ENCODE measurements around the gene GGT1.
A peak's percentile ranks its signal among the peaks of the same experiment; 100 is the strongest.
"Not testable (repeated sequence)": the region's sequence is repeated elsewhere in the genome, so short reads cannot be mapped to it uniquely, and the experiment has no call there.

GGT1 gene

DNA sequence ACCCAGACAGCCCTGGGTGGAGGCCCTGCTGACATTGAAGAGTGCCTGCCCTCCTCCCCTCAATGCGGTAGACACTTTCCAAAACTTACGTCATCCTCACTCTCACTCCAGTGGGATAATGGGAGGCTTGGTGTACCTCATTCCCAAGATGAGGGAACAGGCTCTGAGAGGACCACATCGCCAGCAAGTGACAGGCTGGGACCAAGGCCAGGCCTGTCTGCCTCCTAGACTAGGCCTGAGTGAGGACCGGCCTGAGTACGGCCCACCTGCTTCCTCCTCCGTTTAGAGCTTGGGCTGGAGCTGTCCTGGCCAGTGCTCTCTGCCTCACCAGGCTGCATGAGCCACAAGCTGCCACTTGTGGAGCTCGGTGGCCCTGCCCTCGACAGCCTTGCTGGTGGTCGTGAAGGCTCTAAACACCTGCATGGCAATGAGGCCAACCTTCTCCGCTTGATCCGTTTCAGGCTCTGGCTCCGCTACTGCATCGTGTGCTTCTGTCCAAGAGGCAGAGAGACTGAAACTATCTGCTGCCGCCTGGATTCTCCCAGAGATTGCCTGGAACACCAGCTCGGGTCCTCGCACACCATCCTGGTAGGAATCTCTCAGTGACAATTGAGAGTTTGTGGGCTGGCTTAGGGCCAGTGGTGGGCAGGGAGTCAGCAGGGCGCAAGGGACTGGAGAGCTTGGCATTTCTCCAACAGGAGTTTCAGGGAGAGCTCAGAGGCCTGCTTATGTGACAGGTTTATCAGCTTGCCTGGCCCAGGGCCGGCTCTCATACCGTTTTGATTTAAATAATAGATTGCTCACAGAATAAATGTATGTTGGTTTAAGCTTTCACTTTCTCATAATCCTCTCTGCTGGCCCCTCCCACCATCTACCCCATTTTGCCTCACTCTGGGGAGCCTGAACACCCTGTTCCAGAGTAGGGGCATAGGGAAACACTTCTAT is 19.5 kb upstream of the GGT1 start:
- no peak for DNase-seq (ENCODE audit: extremely low spot score, insufficient read length, low read depth)
- no peak for FAIRE-seq

DNA sequence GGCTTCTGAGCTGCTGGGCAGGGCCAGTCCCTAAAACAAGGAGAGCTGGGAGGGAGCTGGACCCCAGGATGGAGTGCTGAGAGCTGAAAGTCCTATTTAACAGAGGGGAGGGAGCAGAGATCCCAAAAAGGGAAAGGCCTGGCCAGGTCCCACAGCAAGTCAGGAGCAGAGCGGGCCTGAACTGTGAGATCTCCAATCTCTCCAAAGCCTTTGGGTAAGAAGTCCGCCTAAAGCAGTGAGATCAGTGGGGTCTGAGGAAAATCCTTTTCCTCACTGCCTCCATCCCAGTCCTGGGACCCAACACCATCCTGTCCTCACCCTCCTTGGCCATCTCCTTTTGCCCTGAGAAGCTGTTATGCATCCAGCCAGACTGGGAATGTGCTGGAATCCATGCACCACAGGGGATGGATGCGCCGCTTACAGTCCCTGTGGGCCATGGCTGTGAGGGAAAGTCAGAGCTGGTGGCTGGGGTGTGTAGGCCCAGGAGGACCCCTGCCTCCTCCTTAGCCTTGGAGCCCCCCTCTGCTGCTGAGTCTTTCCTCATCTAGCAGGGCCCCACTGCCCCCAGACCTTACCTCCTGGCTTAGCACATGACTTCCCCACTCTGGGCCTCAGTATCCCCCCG is 18.7 kb upstream of the GGT1 start:
- FAIRE-seq = no peak
- DNase-seq (ENCODE audit: extremely low spot score, insufficient read length, low read depth) = no peak

DNA sequence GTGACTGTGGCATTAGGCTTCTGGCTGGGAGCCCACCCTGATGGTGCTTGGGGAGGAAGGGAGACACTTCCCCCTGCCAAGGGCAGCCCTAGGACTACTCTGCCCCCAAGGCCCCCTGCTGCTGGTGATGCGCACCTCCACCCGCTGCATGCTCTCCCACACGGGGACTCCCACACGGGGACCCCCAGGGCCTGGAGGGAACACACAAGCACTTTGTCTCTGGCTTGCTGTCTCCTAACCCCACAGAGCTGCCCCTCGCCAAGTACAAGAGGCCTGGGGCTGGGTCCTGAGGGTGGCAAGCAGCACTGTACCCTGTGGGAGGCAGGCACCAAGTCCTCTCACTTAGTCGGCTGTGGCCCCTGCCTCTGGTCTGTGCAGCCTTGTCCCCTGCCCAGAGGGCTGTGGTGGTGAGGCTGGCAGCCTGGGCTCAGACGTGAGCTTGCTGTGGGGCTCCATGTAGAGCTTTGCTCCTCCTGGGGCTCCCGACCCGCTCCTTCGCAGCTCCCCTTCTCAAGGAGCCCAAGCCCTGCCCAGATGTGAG is 18.1 kb upstream of the GGT1 start:
- FAIRE-seq (no peak), DNase-seq (ENCODE audit: extremely low spot score, insufficient read length, low read depth) (no peak)

DNA sequence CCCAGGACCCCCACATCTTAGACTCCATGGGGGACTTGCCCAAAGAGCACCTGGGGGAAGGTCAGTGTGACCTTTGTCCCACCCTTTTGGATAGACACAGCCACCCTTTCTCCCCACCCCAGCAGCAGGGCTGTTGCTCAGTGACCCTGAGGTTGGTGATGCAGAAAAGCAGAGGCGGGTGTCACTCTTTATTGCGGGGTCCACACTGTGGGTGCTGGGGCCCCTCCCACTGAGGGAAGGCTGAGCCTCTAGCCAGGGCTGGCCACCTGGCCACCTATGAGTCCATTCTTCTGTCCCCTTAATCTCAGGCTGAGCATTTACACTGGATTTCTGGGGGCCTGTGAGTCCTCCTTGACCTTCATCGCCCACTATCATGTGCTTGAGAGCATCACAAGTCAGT is 17.5 kb upstream of the GGT1 start:
- FAIRE-seq (no peak), DNase-seq (ENCODE audit: extremely low spot score, insufficient read length, low read depth) (no peak)

DNA sequence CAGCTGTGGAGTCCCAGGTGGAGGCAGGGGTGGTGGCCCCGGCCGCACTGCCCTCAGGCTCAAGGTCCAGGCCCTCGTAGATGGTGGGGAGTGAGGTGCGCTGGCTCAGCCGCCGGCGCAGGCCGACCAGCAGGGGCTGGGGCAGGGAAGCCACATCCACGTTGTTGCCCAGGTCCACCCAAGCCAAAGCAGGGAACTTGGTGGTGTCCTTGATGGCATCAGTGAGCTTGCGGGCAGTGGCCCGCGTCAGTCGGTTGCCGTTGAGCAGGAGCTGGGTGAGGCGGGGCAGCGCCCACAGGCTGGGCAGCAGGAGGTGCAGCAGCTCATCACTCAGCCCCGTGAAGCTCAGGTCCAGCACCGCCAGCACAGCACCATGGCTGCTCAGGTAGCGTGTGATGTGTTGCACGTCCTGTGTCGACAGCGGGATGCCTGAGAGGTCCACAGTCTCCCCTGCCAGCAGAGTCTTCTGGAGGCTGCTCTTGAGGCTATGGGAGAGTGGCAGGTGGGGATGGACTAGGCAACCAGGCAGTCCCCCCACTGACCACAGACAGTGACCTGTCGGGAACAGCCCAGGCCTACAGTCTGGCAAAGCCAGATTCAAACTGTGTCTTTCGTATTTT is 17.0 kb upstream of the GGT1 start:
- no peak for FAIRE-seq
- no peak for DNase-seq (ENCODE audit: extremely low spot score, insufficient read length, low read depth)

DNA sequence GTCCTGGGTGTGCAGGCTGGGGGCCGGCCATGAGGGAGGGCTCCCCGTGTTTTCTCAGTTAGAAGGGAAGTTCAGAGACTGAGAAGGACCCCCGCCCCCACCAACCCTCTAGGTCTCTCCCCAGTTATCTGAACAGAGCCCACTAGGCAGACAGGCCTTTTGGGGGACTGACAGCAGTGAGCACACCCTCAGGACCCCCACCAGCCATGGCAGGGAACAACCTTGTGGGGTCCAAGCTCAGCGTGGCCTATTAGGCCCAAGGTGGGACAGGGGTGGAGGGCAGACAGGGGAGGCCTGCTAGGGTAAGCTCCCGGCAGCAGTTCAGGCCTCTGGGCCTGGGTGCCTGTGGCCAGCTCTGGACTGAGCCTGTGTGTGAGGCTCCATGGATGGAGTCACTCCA is 15.7 kb upstream of the GGT1 start:
- FAIRE-seq = no peak
- no peak for DNase-seq (ENCODE audit: extremely low spot score, insufficient read length, low read depth)

DNA sequence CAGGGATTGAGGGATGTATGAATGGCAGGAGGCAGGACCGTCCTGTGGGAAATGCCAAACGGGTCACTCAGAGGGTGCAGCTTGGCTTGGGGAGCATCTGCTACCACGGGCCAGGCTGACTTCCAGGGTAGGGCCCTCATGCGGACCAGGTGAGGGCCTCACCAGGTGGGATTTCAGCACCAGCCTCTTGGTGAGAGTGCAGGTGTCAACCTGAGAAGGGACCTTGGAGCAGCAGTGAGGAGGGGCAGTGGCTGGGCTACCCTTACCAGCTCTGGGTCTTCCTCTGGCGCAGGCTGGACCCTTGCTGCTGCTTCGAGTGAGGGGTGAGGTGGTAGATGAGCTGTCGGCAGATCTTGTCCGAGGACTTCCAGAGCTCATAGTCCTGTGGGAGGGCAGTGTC is 15.0 kb upstream of the GGT1 start:
- DNase-seq (ENCODE audit: extremely low spot score, insufficient read length, low read depth) = no peak
- FAIRE-seq = no peak

DNA sequence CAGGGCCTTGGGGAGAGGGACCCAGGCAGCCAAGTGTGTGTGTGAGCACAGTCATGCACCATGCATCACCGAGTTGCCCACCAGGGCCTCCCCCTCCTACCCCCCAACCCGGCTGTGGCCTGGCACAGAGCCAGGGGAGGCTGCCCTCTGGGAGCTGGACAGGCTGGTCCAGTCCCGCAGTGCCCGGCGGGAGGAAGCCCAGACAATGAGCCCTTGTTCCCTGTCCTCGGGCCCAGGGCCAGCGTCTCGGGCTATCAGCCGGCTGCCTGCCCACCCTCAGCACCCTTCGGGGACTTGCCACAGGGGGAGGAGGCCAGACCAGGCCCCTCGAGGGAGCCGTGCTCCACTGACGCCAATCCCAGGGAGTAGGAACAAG is 14.6 kb upstream of the GGT1 start:
- no peak for FAIRE-seq
- DNase-seq (ENCODE audit: extremely low spot score, insufficient read length, low read depth) = no peak

DNA sequence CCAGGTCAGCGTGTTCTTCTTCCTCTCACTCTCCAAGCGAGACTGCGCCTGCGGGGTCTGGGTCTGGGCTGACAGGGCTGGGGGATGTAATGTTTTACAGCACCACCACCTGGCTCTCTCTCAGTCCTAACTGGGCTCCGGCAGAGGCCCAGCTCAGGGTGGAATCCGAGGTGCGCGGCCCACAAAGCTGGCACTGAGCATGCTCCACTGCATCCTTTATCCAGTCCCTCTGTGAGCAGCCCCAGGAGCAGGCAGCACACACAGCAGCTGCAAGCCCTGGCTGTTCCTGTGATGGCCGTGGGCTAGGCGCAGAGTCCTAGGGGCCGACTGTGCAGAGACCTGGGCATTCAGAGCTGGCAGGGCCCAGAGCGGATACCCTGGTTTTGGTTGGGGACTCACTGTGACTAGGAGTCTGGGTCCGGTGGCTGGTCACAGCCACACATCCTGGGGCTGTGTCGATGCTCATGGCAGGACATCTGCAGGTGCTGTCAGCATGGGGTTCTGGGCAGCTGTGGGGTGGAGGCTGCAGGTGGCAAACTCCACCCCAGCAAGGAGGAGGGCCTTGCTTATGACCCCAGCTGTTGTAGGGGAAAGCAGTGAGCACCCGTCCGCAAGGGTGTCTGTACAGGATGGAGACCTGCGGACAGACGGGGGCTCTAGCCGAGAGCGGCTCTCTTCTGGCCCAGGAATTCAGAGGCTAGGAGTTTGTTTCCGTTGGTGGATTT is 14.1 kb upstream of the GGT1 start:
- DNase-seq (ENCODE audit: extremely low spot score, insufficient read length, low read depth) (no peak), FAIRE-seq (no peak)

DNA sequence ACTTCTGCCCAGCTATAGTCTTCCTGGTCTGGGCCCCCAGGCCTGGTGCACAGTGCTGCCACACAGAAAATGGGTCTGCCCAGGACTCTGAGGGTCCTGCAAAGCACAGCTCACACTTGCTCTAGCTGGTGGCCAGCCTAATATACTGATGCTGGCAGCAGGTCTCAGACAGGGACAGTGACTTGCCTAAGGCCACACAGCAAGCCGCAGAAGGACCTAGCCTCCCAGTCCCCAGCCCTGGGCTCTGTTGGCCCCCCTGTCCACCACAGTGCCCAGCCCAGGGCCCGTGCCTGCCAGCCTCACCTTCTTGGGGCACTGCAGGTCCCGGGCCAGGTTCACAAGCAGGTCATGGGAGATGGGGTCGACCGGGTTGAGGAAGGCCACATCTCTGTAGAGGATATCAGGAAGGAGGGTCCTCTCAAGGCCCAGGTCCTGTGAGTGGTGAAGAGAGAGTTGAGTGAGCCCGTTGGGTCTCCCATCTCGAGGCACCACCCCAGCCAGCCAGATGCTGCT is 13.4 kb upstream of the GGT1 start:
- FAIRE-seq (no peak), DNase-seq (ENCODE audit: extremely low spot score, insufficient read length, low read depth) (no peak)

DNA sequence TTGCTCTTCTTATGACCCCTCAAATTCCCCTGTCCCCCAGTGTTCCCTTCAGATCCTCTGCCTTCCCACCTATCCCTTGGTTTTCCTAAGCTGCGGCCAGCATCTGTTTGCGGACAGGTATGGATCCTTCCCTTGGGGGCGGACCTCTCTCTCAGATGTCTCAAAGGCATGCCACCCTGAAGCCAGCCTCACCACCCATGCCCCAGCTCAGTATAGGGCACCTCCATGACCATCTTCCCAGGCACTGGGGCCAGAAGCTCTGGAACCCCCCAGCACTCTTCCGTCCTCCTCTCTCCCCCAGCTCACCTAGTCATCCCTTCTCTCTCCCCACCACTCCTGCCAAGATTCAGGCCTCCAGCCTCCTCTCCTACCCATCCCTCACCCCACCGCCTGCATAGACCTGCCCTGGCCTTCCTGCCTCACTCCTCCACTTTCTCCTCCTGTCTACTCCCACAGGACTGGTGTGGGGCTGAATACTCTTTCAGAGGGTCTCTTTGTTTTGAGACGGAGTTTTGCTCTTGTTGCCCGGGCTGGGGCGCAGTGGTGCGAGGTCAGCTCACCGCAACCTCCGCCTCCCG is 12.3 kb upstream of the GGT1 start:
- DNase-seq (ENCODE audit: extremely low spot score, insufficient read length, low read depth) = no peak
- FAIRE-seq = no peak

DNA sequence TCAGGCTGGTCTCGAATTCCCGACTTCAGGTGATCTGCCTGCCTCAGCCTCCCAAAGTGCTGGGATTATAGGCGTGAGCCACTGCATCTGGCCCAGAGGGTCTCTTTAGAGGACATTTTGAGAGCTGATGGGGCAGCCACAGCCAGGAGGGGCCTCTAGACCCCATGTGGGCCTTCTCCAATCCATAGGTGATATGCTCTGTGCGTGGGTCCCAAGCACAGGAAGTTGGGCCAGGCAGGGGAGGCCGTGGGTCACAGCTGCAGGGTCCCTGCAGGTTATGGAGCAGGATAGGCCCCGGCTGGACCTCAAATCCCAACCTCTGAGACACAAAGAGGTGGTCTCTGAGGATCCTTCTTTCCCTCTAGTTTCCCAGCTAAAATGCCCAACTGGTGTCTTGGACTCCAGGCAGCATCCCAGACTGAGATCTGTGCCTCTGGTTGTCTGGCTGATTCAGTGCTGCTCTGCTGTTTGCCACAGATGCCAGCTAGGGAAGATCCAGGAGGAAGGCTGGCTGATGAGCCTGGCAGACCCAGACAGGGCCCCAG is 11.6 kb upstream of the GGT1 start:
- DNase-seq (ENCODE audit: extremely low spot score, insufficient read length, low read depth) (no peak), FAIRE-seq (no peak)

DNA sequence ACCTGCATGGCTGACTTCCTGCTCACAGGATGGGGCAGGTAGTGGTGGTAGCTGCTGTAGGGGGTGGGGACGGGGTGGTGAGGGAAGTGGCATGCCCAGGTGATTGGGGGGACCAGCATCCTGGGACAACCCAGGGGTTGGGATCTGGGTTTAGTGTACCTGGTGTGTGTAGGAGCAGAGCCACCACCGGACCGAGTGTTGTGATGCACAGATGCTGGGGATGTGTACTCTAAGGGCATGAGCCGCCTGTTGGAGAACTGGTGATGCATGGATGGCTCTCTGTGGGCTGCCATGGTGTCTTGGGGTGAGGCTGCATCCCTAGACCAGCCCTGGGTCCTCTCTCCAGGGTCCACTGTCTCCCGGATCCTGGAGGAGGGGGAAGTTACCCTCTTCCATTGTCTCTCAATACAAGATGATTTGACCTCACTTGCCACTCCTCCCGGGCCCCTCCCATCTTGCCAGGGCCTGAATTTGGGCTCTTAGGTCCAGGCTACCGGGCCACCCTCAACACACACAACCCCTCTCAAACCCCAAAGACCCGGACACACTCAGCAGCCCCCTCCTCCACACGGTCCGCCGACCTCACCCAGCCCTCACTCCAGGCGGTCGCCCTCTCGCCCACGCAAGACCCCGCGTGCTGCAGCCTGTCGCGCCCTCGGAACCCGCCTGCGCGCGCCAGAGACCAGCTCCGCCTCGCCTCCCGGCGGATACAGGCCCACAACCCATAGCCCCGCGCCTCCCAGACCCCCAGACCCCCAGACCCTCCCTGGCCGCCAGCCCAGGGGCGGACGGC is 10.7 kb upstream of the GGT1 start:
- FAIRE-seq (peak; percentile 61), DNase-seq (ENCODE audit: extremely low spot score, insufficient read length, low read depth) (no peak)

DNA sequence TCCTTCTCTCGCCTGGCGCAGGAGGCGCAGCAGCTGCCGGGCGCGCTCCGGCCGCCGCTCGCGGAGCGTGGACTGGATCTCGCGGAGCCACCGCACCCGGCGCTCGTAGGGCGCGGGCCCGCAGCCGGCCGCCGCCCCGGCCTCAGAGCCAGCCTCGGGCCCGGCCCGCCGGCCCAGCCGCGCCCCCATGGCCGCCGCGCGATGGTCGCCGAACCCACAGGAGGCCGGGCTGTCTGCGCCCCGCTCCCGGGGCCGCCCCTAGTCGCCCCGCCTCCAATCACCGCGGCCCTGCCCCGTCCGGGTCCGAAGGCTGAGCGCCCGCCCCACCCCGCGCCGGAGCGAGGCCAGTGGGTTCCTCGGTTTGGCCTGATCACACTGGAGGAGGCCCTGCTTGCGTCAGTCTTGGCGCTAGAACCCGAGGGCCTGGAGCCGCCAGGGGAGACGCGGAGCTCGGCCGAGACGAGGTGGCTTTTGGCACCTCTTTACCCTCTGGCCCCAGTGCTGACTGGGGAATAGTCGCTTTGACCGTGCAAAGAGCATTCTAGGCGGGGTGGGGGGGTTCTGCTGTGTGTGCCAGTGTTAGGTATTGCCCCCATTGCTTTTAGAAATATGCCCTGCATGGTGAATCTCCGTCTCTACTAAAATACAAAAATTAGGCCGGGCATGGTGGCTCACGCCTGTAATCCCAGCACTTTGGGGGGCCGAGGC is 10.0 kb upstream of the GGT1 start, which contains the start of gene LRRC75B:
Gene LRRC75B, minus strand, starts transcription at position 223 of the 708 bp plus-strand sequence. Its CDS starts 34 bp downstream, at position 189.
- DNase-seq (ENCODE audit: extremely low spot score, insufficient read length, low read depth) (peak; percentile 79), FAIRE-seq (peak; percentile 82)

DNA sequence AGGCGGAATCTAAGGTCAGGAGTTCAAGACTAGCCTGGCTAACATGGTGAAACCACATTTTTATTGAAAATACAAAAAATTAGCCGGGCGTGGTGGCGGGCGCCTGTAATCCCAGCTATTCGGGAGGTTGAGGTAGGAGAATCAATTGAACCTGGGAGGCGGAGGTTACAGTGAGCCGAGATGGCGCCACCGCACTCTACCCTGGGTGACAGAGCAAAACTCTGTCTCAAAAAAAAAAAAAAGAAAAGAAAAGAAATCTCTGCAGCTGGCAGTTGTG is 9.5 kb upstream of the GGT1 start:
- DNase-seq (ENCODE audit: extremely low spot score, insufficient read length, low read depth); FAIRE-seq: not testable (repeated sequence)

DNA sequence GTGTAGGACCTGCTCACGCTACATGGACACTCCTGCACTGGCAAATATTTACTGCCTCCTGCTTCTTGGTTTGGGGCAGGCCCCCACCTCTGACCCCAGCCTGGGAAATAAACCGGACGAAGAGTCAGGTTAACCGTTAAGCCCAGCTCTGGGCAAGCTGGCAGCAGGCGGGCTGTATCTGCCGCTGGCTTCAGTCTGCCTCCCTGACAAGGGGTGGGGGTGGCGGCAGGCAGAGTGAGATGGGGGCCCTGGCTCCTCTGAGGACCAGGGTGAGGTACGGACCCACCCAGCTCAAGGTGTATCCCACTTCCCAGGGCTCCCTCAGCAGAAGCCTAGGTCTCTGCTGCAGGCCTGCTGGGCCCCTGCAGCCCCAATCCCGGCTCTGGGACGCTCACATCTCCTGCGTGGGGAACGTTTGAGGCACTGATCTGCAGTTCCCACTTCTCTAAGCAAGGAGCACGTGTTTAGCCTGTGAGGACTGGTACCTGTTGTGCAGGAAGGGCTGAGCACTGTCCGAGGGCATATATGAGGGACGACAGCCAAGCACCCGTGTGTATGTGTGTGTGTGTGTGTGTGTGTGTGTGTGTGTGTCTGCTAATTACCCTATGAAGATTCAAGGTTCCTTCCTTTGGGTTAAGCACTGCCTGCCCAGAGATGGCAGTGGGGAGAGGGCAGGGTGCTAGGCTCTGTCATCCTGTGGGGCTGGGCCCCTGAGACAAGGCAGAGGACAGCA is 9.0 kb upstream of the GGT1 start:
- no peak for DNase-seq (ENCODE audit: extremely low spot score, insufficient read length, low read depth)
- no peak for FAIRE-seq

DNA sequence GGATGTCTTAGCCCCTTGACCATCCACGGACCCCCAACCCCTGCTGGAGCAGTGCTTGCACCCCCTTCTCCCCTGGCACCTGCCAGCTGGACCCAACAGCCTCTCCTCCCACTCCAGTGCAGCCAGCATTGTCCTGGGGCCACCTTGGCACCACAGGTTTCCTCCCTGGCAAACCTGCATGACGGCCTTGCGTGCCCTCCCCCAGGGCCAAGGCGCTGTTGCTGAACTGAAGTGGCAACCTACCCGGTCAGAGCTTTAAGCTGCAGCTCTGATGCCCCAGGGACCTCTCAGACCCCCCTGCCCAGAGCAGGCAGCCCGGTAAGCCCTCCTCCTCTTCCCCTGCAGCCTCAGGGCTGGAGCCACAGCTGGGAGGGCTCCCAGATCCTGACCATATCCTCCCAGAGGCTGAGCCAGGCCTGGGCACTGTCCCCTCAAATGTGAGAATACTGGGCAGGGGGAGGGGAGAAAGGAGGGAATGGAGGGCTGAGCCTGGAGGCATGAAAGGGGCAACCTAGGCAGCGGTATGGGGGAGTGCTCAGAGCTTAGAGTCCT is 8.3 kb upstream of the GGT1 start:
- DNase-seq (ENCODE audit: extremely low spot score, insufficient read length, low read depth) (no peak), FAIRE-seq (no peak)

All from GM18507 (cell line).